A204.1 (cell line): ENCODE results near the gene NTRK3.

Experiments
- FAIRE-seq: peaks from 2 replicates; lab custom pipeline; 2012; peaks lifted over from hg19 to GRCh38; lab: Jason Lieb, UNC

The NTRK3 gene

GRCh38 chr15:87977907-87978306 lies 278.6 kb downstream of the NTRK3 start:
- no peak for FAIRE-seq

GRCh38 chr15:87976552-87976951 lies 280.0 kb downstream of the NTRK3 start:
- no peak for FAIRE-seq

- no peak for FAIRE-seq
Observed at GRCh38 chr15:87973501-87974215, 282.9 kb downstream of the NTRK3 start.

GRCh38 chr15:87971076-87971475 lies 285.5 kb downstream of the NTRK3 start:
- no peak for FAIRE-seq

- no peak for FAIRE-seq
Observed at GRCh38 chr15:87967951-87968350, 288.6 kb downstream of the NTRK3 start.

- FAIRE-seq, result no peak
Observed at GRCh38 chr15:87965304-87965703, 291.2 kb downstream of the NTRK3 start.

- no peak for FAIRE-seq
Observed at GRCh38 chr15:87962428-87962827, 294.1 kb downstream of the NTRK3 start.

- no peak for FAIRE-seq
Observed at GRCh38 chr15:87961851-87962420, 294.6 kb downstream of the NTRK3 start.

- no peak for FAIRE-seq
Observed at GRCh38 chr15:87959662-87960061, 296.9 kb downstream of the NTRK3 start.

GRCh38 chr15:87959080-87959479 lies 297.5 kb downstream of the NTRK3 start:
- FAIRE-seq, result no peak

GRCh38 chr15:87955284-87955909 lies 301.1 kb downstream of the NTRK3 start:
- FAIRE-seq, result no peak

GRCh38 chr15:87954793-87955192 lies 301.7 kb downstream of the NTRK3 start:
- FAIRE-seq, result no peak

GRCh38 chr15:87952736-87953287 lies 303.7 kb downstream of the NTRK3 start:
- no peak for FAIRE-seq

- no peak for FAIRE-seq
Observed at GRCh38 chr15:87949575-87950223, 306.8 kb downstream of the NTRK3 start.

- FAIRE-seq, result no peak
Observed at GRCh38 chr15:87949151-87949574, 307.4 kb downstream of the NTRK3 start.

- FAIRE-seq, result no peak
Observed at GRCh38 chr15:87947560-87947959, 309.0 kb downstream of the NTRK3 start.

- no peak for FAIRE-seq
Observed at GRCh38 chr15:87945246-87945645, 311.3 kb downstream of the NTRK3 start.

- no peak for FAIRE-seq
Observed at GRCh38 chr15:87944691-87945090, 311.8 kb downstream of the NTRK3 start.

GRCh38 chr15:87944050-87944449 lies 312.5 kb downstream of the NTRK3 start:
- FAIRE-seq, result no peak

GRCh38 chr15:87943626-87944025 lies 312.9 kb downstream of the NTRK3 start:
- FAIRE-seq, result no peak

- no peak for FAIRE-seq
Observed at GRCh38 chr15:87942316-87942715, 314.2 kb downstream of the NTRK3 start.

GRCh38 chr15:87941606-87942005 lies 314.9 kb downstream of the NTRK3 start:
- no peak for FAIRE-seq

- no peak for FAIRE-seq
Observed at GRCh38 chr15:87940768-87941167, 315.8 kb downstream of the NTRK3 start.
